Heart left ventricle (tissue), 16 donors: ENCODE measurements around the gene KDM4B. TPM values are rescaled to one million over a fixed set of nuclear protein-coding genes. Genes with fewer than 3 reads are reported as not detected.

ENCODE experiments used
- ATAC-seq, 4 donors: fragments of 200-7000 bp; cut with Tn5 transposase; one replicate each; pipeline ENCODE4 v1.9.1; 2020 to 2022; ENCODE audit warnings: moderate library complexity in 4 of 4, mild to moderate bottlenecking in 3 of 4, moderate number of reproducible peaks in 1 of 4
- DNase-seq, 5 donors: peaks; one replicate each; pipeline ENCODE4 v3.0.0-alpha.2; 2020
- H3K27ac ChIP-seq, 12 donors: fragments of 200-600 bp; sonication (generic) in 4 of 12; one replicate each; pipeline versions ENCODE4 v1.5.0 to v1.8.0; 2016 to 2022; ENCODE audit warnings: mild to moderate bottlenecking in 2 of 12
- H3K27me3 ChIP-seq, 9 donors: fragments of 200-600 bp; sonication (generic) in 2 of 9; one replicate each; pipeline versions ENCODE4 v1.5.1 to v1.8.0; 2016 to 2022; ENCODE audit warnings: mild to moderate bottlenecking in 3 of 9
- H3K36me3 ChIP-seq, 9 donors: fragments of 200-600 bp; sonication (generic) in 2 of 9; one replicate each; pipeline versions ENCODE4 v1.5.0 to v1.8.0; 2018 to 2022; ENCODE audit warnings: mild to moderate bottlenecking in 2 of 9
- H3K4me1 ChIP-seq, 12 donors: fragments of 200-600 bp; sonication (generic) in 4 of 12; one replicate each; pipeline versions ENCODE4 v1.5.0 to v1.8.0; 2016 to 2022; ENCODE audit warnings: mild to moderate bottlenecking in 3 of 12
- H3K4me3 ChIP-seq, 12 donors: fragments of 200-600 bp; sonication (generic) in 4 of 12; one replicate each; pipeline versions ENCODE4 v1.5.0 to v1.8.0; 2017 to 2022; ENCODE audit warnings: mild to moderate bottlenecking in 9 of 12, moderate library complexity in 4 of 12
- H3K9me3 ChIP-seq, 12 donors: fragments of 200-600 bp; sonication (generic) in 4 of 12; one replicate each; pipeline versions ENCODE4 v1.5.0 to v1.8.0; 2016 to 2022; ENCODE audit warnings: mild to moderate bottlenecking in 1 of 12
- POLR2A ChIP-seq, 2 donors: fragments of 450-650 bp; IDR thresholded peaks; one replicate each; pipeline ENCODE4 v1.6.1; 2017; ENCODE audit warnings: antibody characterized with exemption in 2 of 2, mild to moderate bottlenecking in 2 of 2, moderate library complexity in 2 of 2
- WGBS, 4 donors: extraction: QIAGEN DNeasy Blood & Tissue Kit in 2 of 4; methylation state at CpG; one replicate each; pipeline versions ENCODE4 v1.1.5 to v1.1.7; 2013 to 2018; 5-methylcytosine and 5-hydroxymethylcytosine counted together
- intact Hi-C, 10 donors: fragments of 100-400 bp; cut with DNase I; formaldehyde crosslinking; loops; one replicate each; pipeline versions ENCODE4 v1.11.1 to v1.14.2; 2022
- polyA plus RNA-seq, 2 donors: library from polyadenylated mRNA; stranded (reverse); fragments of 200-250 nt; gene quantifications; one replicate each; pipeline ENCODE4 v1.2.3, GENCODE V29; 2013
- total RNA-seq, 9 donors: library from RNA; depleted of rRNA in 2 of 9; stranded (reverse); fragments of >200 nt in 2 of 9; fragmentation: NEBNext Ultra II Directional in 3 of 9; extraction: Animal tissue kit (Norgen Biotek cat#: 25700) in 3 of 9; gene quantifications; one replicate each; pipeline versions ENCODE4 v1.1.0 to v1.2.4, GENCODE V29; 2016 to 2023
- TF ChIP-seq, protein P1 (sequence below), 12 donors: fragments of 200-600 bp; sonication (generic) in 4 of 12; IDR thresholded peaks; one replicate each; pipeline versions ENCODE4 v1.5.0 to v1.8.0; 2018 to 2022; ENCODE audit warnings: antibody characterized with exemption in 12 of 12, mild to moderate bottlenecking in 5 of 12
- donor health status: ischemic (EF 13 %, LVEDD 7.1; RV severe dilation, severe dysfunction).
- donor health status: healthy with polysubstance abuse.
- donor health status: DM: no; HTN: yes; CAD: no.
- donor health status: DM: no; HTN: no; CAD: no.
- donor health status: ischemic (EF 25% LVEDD 6.9; RV normal size, moderate dysfunction).
- donor health status: ischemic (EF 25% LVEDD 5.7; RV mildly dilated, moderate dysfunction).
- donor health status: healthy.
- donor health status: DM: yes; HTN: yes; CAD: no.
- donor health status: ischemic (EF 35%, LVEDD 5.7; RV mildly dilated, moderate dysfunction).
- donor health status: nonischemic (EF 11% LVEDD 7.7; RV severe dilation, severe dysfunction).
- donor health status: DM: yes; HTN: yes; CAD: no.
- donor health status: PGD.
- donor health status: ischemic (EF 29% LVEDD 5.4; RV normal size, mild dysfunction).
- donor health status: nonischemic (EF 23%, LVEDD 6.1; RV moderate dilation, normal function).

KDM4B gene
- total and polyA plus RNA-seq, 11 donors: 21.5 to 36.5 (median 27.2) TPM

DNA sequence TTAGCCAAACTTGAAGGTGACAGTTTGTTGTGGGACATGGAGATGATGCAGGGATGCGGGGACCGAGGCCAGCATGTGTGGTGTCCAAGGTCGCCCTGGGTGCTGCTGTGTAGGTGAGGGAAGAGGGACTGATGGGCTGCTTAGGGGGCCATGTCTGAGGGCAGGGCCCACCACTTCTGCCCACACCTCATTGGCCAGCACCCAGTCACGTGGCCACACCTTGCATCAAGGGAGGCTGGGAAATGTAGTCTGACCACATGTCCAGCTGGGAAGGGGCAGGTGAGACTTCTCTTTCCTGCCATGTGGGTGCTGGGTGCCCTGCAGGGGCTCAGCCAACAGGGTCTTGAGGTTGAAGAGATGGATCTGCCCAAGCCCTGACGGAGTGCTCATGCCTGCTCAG lies 88.9 kb downstream of the KDM4B start:
- H3K27ac ChIP-seq: no peak overlapping the region
- peaks cover 0 to 35% (median 11%) of the 10 kb centered on the region in 12 donors for H3K4me1 ChIP-seq
- no peaks in the 10 kb centered on the region for H3K27me3 ChIP-seq
- peaks cover 0 to 11% (median 0%) of the 10 kb centered on the region in 12 donors for H3K9me3 ChIP-seq
- WGBS, 4 donors: 88 to 92% (median 91%) methylated on average over 5 of the region's 5 CpGs
- H3K36me3 ChIP-seq: peaks cover 0 to 44% (median 18%) of the 10 kb centered on the region in 9 donors
- TF ChIP-seq, protein P1, sequence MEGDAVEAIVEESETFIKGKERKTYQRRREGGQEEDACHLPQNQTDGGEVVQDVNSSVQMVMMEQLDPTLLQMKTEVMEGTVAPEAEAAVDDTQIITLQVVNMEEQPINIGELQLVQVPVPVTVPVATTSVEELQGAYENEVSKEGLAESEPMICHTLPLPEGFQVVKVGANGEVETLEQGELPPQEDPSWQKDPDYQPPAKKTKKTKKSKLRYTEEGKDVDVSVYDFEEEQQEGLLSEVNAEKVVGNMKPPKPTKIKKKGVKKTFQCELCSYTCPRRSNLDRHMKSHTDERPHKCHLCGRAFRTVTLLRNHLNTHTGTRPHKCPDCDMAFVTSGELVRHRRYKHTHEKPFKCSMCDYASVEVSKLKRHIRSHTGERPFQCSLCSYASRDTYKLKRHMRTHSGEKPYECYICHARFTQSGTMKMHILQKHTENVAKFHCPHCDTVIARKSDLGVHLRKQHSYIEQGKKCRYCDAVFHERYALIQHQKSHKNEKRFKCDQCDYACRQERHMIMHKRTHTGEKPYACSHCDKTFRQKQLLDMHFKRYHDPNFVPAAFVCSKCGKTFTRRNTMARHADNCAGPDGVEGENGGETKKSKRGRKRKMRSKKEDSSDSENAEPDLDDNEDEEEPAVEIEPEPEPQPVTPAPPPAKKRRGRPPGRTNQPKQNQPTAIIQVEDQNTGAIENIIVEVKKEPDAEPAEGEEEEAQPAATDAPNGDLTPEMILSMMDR (IDR thresholded peaks at IDR 0.05): no peak
- no peak for TF ChIP-seq POLR2A (IDR thresholded peaks at IDR 0.05)
- ATAC-seq: no peak
- no peak for DNase-seq
- H3K4me3 ChIP-seq: no peak overlapping the region
- intact Hi-C loops: loop anchor here in 3 of 10 donors (10.0 kb wide), 3 partner anchors 67 to 517 kb away; no protein-coding TSS in a partner anchor

DNA sequence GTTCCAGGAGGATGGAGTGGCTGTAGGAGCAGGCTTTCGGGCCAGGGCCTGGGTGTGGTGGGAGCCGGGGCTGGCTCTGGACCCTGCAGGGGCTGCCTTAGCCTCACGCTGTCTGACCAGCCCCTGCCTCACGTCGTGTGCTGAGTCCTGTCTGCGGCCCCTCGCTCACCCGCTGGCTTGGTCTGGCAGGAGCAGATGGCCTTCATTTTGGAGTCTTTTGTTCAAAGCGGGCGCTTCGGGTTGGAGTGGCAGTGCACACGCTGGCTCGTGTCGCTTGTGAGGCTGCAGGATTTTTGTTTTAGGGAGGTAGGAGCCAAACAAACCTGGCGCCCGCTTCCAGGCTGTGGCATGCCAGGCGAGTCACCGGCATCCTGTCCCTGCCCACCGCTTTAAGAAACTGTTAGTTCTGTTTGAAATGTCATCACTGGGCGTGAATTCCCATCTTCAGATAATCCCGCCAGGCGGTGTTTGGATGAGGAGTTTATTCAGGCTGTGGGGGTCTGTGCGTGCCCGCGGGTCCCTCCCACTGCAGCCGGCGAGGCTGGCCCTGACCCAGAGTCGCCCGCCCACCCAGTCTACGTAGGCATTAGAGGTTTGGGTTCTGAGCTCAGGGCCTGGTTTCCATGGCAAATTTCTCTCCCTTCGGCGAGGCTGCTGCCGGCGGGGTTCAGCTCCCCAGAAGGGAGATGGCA lies 89.8 kb downstream of the KDM4B start:
- H3K36me3 ChIP-seq: peaks cover 0 to 45% (median 25%) of the 10 kb centered on the region in 9 donors
- intact Hi-C loops: loop anchor here in 3 of 10 donors (10.0 kb wide), 3 partner anchors 66 to 516 kb away; no protein-coding TSS in a partner anchor
- 82 to 89% (median 84%) methylated on average over 20 to 34 of the region's 34 CpGs for whole genome bisulfite sequencing, 4 donors

DNA sequence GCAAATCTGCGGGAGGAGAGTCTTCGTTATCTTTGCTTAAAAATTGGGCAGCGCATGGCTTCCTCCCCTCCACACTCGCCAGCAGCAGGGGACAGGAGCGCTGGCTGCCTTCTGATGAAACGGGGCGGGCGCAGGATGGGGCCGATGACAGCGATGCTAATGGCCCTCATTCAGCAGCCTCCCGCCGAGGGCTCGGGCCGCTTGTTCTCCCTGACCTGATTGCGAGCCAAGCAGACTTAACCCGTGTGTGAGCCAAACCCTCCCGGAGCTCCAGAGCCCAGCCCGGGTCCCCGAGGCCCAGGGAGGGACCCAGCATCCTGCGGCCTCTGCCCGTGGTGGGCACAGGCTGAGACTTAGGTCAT lies 90.3 kb downstream of the KDM4B start:
- intact Hi-C loops: loop anchor here in 3 of 10 donors (10.0 kb wide), 3 partner anchors 66 to 516 kb away; no protein-coding TSS in a partner anchor

More for the DNA sequence above, 89.8 kb downstream of the KDM4B start:
- Histone ChIP-seq H3K4me3 (no peak overlapping the region), H3K27me3 (no peaks in the 10 kb centered on the region), H3K9me3 (peaks cover 0 to 16% (median 0%) of the 10 kb centered on the region in 12 donors), H3K27ac (no peak overlapping the region), H3K4me1 (peaks cover 0 to 27% (median 6%) of the 10 kb centered on the region in 12 donors)
- ATAC-seq: no peak
- no peak for DNase-seq
- TF ChIP-seq, protein P1 (IDR thresholded peaks at IDR 0.05): no peak
- no peak for TF ChIP-seq POLR2A (IDR thresholded peaks at IDR 0.05)

DNA sequence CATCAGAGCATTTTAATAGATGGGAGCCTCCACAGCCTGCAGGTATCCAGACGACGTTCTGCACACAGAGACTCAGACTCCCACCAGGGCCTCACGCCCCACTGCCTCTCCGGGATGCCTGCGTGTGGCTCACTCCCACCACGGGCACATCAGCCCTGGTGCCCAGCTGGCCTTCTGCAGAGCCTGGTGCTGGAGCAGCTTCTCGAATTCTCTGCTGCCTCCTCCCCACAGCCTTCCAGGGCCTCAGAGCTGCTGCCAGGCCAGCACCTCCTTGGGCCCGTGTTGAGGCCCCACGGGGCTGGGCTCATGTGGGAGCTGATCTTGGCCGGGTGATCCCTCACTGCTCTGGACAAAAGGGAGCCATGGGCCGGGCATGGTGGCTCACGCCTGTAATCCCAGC lies 90.9 kb downstream of the KDM4B start:
- WGBS, 4 donors: 87 to 95% (median 94%) methylated on average over 5 to 12 of the region's 12 CpGs
- Histone ChIP-seq H3K27me3 (no peaks in the 10 kb centered on the region), H3K9me3 (peaks cover 0 to 16% (median 0%) of the 10 kb centered on the region in 12 donors), H3K4me3 (no peak overlapping the region), H3K4me1 (peaks cover 0 to 16% (median 4%) of the 10 kb centered on the region in 12 donors), H3K27ac (no peak overlapping the region), H3K36me3 (peaks cover 0 to 51% (median 25%) of the 10 kb centered on the region in 9 donors)
- TF ChIP-seq POLR2A (IDR thresholded peaks at IDR 0.05): no peak
- TF ChIP-seq, protein P1 (IDR thresholded peaks at IDR 0.05): no peak
- intact Hi-C loops: loop anchor here in 3 of 10 donors (10.0 kb wide), 3 partner anchors 65 to 515 kb away; no protein-coding TSS in a partner anchor
- ATAC-seq (no peak), DNase-seq (no peak)

More for the DNA sequence above, 90.3 kb downstream of the KDM4B start:
- 33 to 73% (median 69%) methylated on average over 14 to 21 of the region's 21 CpGs for WGBS, 4 donors
- TF ChIP-seq, protein P1 (IDR thresholded peaks at IDR 0.05): no peak
- no peak for TF ChIP-seq POLR2A (IDR thresholded peaks at IDR 0.05)
- H3K9me3 ChIP-seq: peaks cover 0 to 16% (median 0%) of the 10 kb centered on the region in 12 donors
- no peak overlapping the region for H3K4me3 ChIP-seq
- H3K27ac ChIP-seq: no peak overlapping the region
- no peaks in the 10 kb centered on the region for H3K27me3 ChIP-seq
- peaks cover 0 to 22% (median 6%) of the 10 kb centered on the region in 12 donors for H3K4me1 ChIP-seq
- peaks cover 0 to 45% (median 25%) of the 10 kb centered on the region in 9 donors for H3K36me3 ChIP-seq
- DNase-seq: no peak
- no peak for ATAC-seq
